K562 (cell line): ENCODE results near the gene CTIF. TPM values are rescaled to one million over a fixed set of nuclear protein-coding genes. Genes with fewer than 3 reads are reported as not detected.

Experiments used
- ATAC-seq: fragments of 200-7000 bp; cut with Tn5 transposase; 3 replicates; pipeline ENCODE4 v1.9.1; 2020; ENCODE audit warnings: moderate library complexity
- BruUV-seq: library from RNA; stranded (reverse); fragments of 400-500 nt; replicated peaks from 2 replicates; lab custom pipeline; 2021; lab: Mats Ljungman, UMichigan
- CTCF ChIA-PET: fragments of 300-600 bp; formaldehyde crosslinking; extraction: SDS; loops from one replicate; lab custom pipeline; 2021; ENCODE audit warnings: low intra/inter-chr PET ratio; lab: Yijun Ruan, JAX
- POLR2A ChIA-PET: fragments of 300-600, 350-650 bp; sonication (Branson Sonifier 250); formaldehyde crosslinking; extraction: SDS; loops from one replicate; lab custom pipeline; 2021; ENCODE audit warnings: antibody characterized with exemption, inconsistent platforms; lab: Yijun Ruan, JAX
- DNase-seq, 4 experiments: peaks; one replicate each; pipeline versions ENCODE4 v3.0.0 to v3.0.0-alpha.2; 2011 to 2018; ENCODE audit warnings: low spot score in 3 of 4, mixed read lengths in 3 of 4; ENCODE audit errors: extremely low read depth in 1 of 4
- FAIRE-seq: peaks from 2 replicates; lab custom pipeline; 2011; peaks lifted over from hg19 to GRCh38; lab: Jason Lieb, UNC
- H2AFZ ChIP-seq: 2 replicates; pipeline ENCODE4 v1.6.0; 2011; ENCODE audit warnings: low read depth, low read length, control low read depth, inconsistent platforms
- H3K27ac ChIP-seq: fragments of 200-600 bp; 3 replicates; pipeline ENCODE4 v1.8.0; 2011; ENCODE audit warnings: low read depth, mild to moderate bottlenecking, control low read depth, inconsistent platforms, low read length, moderate library complexity, mixed read lengths; ENCODE audit errors: extremely low read depth
- H3K27me3 ChIP-seq, 2 experiments: fragments of 300-600 bp in 1 of 2; 2 replicates in 1 of 2; 3 replicates in 1 of 2; pipeline versions ENCODE4 v1.6.0 to v1.8.0; 2011; ENCODE audit warnings: inconsistent platforms in 2 of 2, low read length in 2 of 2, mild to moderate bottlenecking in 1 of 2, mixed read lengths in 1 of 2, moderate library complexity in 1 of 2; ENCODE audit not compliant: control insufficient read depth in 2 of 2, insufficient read depth in 2 of 2
- H3K36me3 ChIP-seq: fragments of 300-600 bp; 3 replicates; pipeline ENCODE4 v1.8.0; 2011; ENCODE audit warnings: mild to moderate bottlenecking, low read length, inconsistent platforms; ENCODE audit not compliant: control insufficient read depth, insufficient read depth
- H3K4me1 ChIP-seq, 2 experiments: fragments of 200-600 bp in 1 of 2; replicated peaks in 1 of 2; 2 replicates in 1 of 2; 3 replicates in 1 of 2; pipeline versions ENCODE4 v1.5.1 to v1.8.0; 2011; ENCODE audit warnings: inconsistent platforms in 2 of 2, low read length in 2 of 2, mild to moderate bottlenecking in 1 of 2, mixed read lengths in 1 of 2, moderate library complexity in 1 of 2; ENCODE audit not compliant: control insufficient read depth in 2 of 2, insufficient read depth in 2 of 2
- H3K4me2 ChIP-seq: 2 replicates; pipeline ENCODE4 v1.6.1; 2011; ENCODE audit warnings: low read length, control low read depth, inconsistent platforms, mixed read lengths; ENCODE audit not compliant: insufficient read depth
- H3K4me3 ChIP-seq: fragments of 200-600 bp; sonication (generic), shearing (Covaris generic); 2 replicates; pipeline ENCODE4 v1.5.1; 2016; ENCODE audit warnings: control low read depth, inconsistent platforms
- H3K79me2 ChIP-seq: fragments of 200-600 bp; 3 replicates; pipeline ENCODE4 v1.8.0; 2011; ENCODE audit warnings: low read length, inconsistent platforms; ENCODE audit not compliant: control insufficient read depth, insufficient read depth
- H3K9ac ChIP-seq, 2 experiments: 2 replicates each; pipeline versions ENCODE4 v1.6.0 to v1.6.1; 2011; ENCODE audit warnings: low read depth in 2 of 2, low read length in 2 of 2, control low read depth in 1 of 2, inconsistent platforms in 1 of 2, mild to moderate bottlenecking in 1 of 2, mixed read lengths in 1 of 2; ENCODE audit not compliant: insufficient read depth in 1 of 2
- H3K9me1 ChIP-seq: one replicate; pipeline ENCODE4 v1.6.0; 2011; ENCODE audit warnings: inconsistent platforms, mild to moderate bottlenecking, low read length, moderate library complexity; ENCODE audit not compliant: control insufficient read depth, insufficient read depth
- H3K9me3 ChIP-seq: replicated peaks from 2 replicates; pipeline ENCODE4 v1.5.1; 2011; ENCODE audit warnings: low read depth, low read length, inconsistent platforms; ENCODE audit not compliant: control insufficient read depth, insufficient read depth
- H4K20me1 ChIP-seq: replicated peaks from 2 replicates; pipeline ENCODE4 v1.6.1; 2011; ENCODE audit warnings: low read length, inconsistent platforms, mixed read lengths; ENCODE audit not compliant: control insufficient read depth, insufficient read depth
- BHLHE40 ChIP-seq: IDR thresholded peaks from 2 replicates; pipeline ENCODE4 v1.6.1; 2011; ENCODE audit warnings: low read length, improper control_type of control experiment
- RBM14 ChIP-seq: fragments of 200-400 bp; formaldehyde crosslinking; IDR thresholded peaks from 2 replicates; pipeline ENCODE4 v1.6.1; 2018; ENCODE audit warnings: low read depth, mild to moderate bottlenecking, low read length, moderate library complexity, borderline replicate concordance; ENCODE audit not compliant: insufficient read depth
- ZBED1 ChIP-seq: IDR thresholded peaks from 2 replicates; pipeline ENCODE4 v1.6.1; 2014
- ZNF175 ChIP-seq: fragments of 200-800 bp; sonication (Bioruptor generic); IDR thresholded peaks from 2 replicates; pipeline ENCODE4 v1.6.1; 2016; ENCODE audit warnings: low read depth, mild to moderate bottlenecking, missing genetic modification characterization, missing compliant biosample characterization
- ZNF224 ChIP-seq: sonication (generic); formaldehyde crosslinking; IDR thresholded peaks from 2 replicates; pipeline ENCODE4 v1.8.0; 2022; ENCODE audit warnings: mild to moderate bottlenecking, missing genetic modification reagents
- ZNF445 ChIP-seq: fragments of 250-450 bp; sonication (Bioruptor Pico); IDR thresholded peaks from 2 replicates; pipeline ENCODE4 v1.4.0; 2020; ENCODE audit warnings: low read depth, mild to moderate bottlenecking, moderate library complexity
- ZNF778 ChIP-seq: fragments of 450-650 bp; formaldehyde crosslinking; IDR thresholded peaks from 2 replicates; pipeline ENCODE4 v1.4.0; 2020; ENCODE audit warnings: mild to moderate bottlenecking, moderate library complexity
- WGBS: fragments of 100-300 bp; shearing (Covaris generic); methylation state at CpG from one replicate; pipeline ENCODE4 v1.1.6; 2016; ENCODE audit warnings: low coverage, mixed read lengths; ENCODE audit not compliant: insufficient coverage; ENCODE audit errors: missing lambda C conversion rate; 5-methylcytosine and 5-hydroxymethylcytosine counted together
- in situ Hi-C: fragments of 300-500 bp; cut with MboI; formaldehyde crosslinking; loops from 4 replicates; pipeline ENCODE4 v1.15.0; 2018; ENCODE audit warnings: inconsistent platforms, mixed read lengths
- intact Hi-C: fragments of 100-400 bp; cut with micrococcal nuclease; formaldehyde crosslinking; loops from 2 replicates; pipeline ENCODE4 v1.14.2; 2022
- polyA plus RNA-seq, 8 experiments: library from polyadenylated mRNA; depleted of rRNA in 4 of 8; stranded (reverse) in 5 of 8; unstranded in 3 of 8; fragments of >200 nt; fragmentation: Nextera tagmentation in 2 of 8; fragmentation: Illumina TruSeq in 1 of 8; extraction: Ambion mirVana in 2 of 8; extraction: Trizol in 1 of 8; gene quantifications; 2 replicates each; pipeline versions ENCODE4 v1.2.1 to v1.2.3, GENCODE V29; 2011 to 2014; ENCODE audit warnings: inconsistent platforms in 1 of 8, missing spikeins in 1 of 8
- total RNA-seq, 7 experiments: library from RNA; depleted of rRNA in 6 of 7; stranded (reverse); fragments of >200 nt in 6 of 7; fragmentation: Illumina TruSeq in 2 of 7; extraction: Trizol in 2 of 7; gene quantifications; 2 replicates each; pipeline versions ENCODE4 v1.2.1 to v1.2.3, GENCODE V29; 2011 to 2021; ENCODE audit warnings: low replicate concordance in 1 of 7
- TF ChIP-seq, protein P1 (sequence below): sonication (generic); formaldehyde crosslinking; IDR thresholded peaks from 2 replicates; pipeline ENCODE4 v1.8.1; 2023; ENCODE audit warnings: mild to moderate bottlenecking, missing genetic modification reagents

CTIF gene
- total and polyA plus RNA-seq, 9 of the 15 experiments (the other 6 are each of a cell fraction or from before 2014, with no cell fraction given), result 0.17 to 11.5 (median 2.2) TPM

DNA sequence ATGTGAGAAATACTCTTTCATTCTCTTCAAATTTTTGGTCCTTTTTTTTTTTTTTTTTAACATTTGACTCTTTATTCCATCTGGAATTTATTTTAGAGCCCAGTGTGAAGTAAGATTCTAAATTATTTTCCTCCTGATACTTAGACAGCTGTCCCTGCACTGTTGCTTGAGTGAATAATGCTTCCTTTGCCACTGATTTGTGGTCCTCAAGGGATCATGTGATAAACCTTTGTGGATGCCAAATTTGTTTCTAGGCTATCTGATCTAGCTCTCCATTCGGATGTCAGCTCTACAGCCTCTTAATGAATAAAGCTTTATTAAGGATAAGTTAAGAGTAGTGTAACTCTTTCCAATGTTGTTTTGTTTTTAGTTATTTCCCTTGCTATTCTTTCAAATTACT is 269.6 kb downstream of the CTIF start:
- no peaks in the 10 kb centered on the region for H3K36me3 ChIP-seq
- DNase-seq, result no peak
- H3K4me2 ChIP-seq, result no peak overlapping the region
- no peaks in the 10 kb centered on the region for H3K27me3 ChIP-seq
- H4K20me1 ChIP-seq, result no peaks in the 10 kb centered on the region
- BruUV-seq, result no TSS peak
- no peaks in the 10 kb centered on the region for H3K9me3 ChIP-seq
- no peak for FAIRE-seq
- H3K9me1 ChIP-seq, result no peaks in the 10 kb centered on the region
- H2AFZ ChIP-seq, result no peak overlapping the region
- ChIA-PET POLR2A (no interaction called here), CTCF (no interaction called here)
- no peak overlapping the region for H3K4me3 ChIP-seq
- TF ChIP-seq ZNF778 (CRISPR knock-in tag) (no peak), ZNF224 (CRISPR knock-in tag) (no peak), RBM14 (no peak), ZNF175 (no peak), ZNF445 (CRISPR knock-in tag) (no peak), ZBED1 (no peak), BHLHE40 (no peak)
- TF ChIP-seq, protein P1, sequence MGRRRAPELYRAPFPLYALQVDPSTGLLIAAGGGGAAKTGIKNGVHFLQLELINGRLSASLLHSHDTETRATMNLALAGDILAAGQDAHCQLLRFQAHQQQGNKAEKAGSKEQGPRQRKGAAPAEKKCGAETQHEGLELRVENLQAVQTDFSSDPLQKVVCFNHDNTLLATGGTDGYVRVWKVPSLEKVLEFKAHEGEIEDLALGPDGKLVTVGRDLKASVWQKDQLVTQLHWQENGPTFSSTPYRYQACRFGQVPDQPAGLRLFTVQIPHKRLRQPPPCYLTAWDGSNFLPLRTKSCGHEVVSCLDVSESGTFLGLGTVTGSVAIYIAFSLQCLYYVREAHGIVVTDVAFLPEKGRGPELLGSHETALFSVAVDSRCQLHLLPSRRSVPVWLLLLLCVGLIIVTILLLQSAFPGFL (CRISPR knock-in tag), result no peak
- 8% methylated on average over 1 of the region's 1 CpG for WGBS
- intact Hi-C loops, result no loop called here
- H3K27ac ChIP-seq, result no peak overlapping the region
- no peaks in the 10 kb centered on the region for H3K79me2 ChIP-seq
- H3K9ac ChIP-seq, result no peak overlapping the region
- no peak for ATAC-seq
- peaks cover 0 to 7% of the 10 kb centered on the region in 2 experiments; a peak in 2 of 5 replicates for H3K4me1 ChIP-seq
- in situ Hi-C loops, result no loop called here
